Astrocyte of the cerebellum (primary cell): ENCODE results near the gene LARP7.
"Not testable (repeated sequence)": the region's sequence is repeated elsewhere in the genome, so short reads cannot be mapped to it uniquely, and the experiment has no call there.

ENCODE experiments used
- DNase-seq: peaks from one replicate; pipeline ENCODE4 v3.0.0-alpha.2; 2011; ENCODE audit warnings: low read depth
- H3K4me3 ChIP-seq: 2 replicates; pipeline ENCODE4 v1.5.1; 2011; ENCODE audit warnings: mild to moderate bottlenecking, low read depth, low read length, moderate library complexity
- CTCF ChIP-seq: IDR thresholded peaks from 2 replicates; pipeline ENCODE4 v1.5.1; 2012; ENCODE audit warnings: low read length, low read depth, moderate library complexity, mild to moderate bottlenecking; ENCODE audit errors: missing control alignments
- in situ Hi-C: cut with HindIII; loops from 2 replicates; pipeline ENCODE4 v1.10.0; 2017; ENCODE audit warnings: low sequenced_read_pairs

LARP7 gene

GRCh38 chr4:112604589-112604988 lies 32.4 kb upstream of the LARP7 start:
- H3K4me3 ChIP-seq = no peak overlapping the region
- DNase-seq = peak; percentile 57
- in situ Hi-C loops = no loop called here
- TF ChIP-seq CTCF = peak; percentile 68

GRCh38 chr4:112612814-112613213 lies 24.1 kb upstream of the LARP7 start:
- in situ Hi-C loops, H3K4me3 ChIP-seq, DNase-seq: not testable (repeated sequence)

- TF ChIP-seq CTCF = no peak
- in situ Hi-C loops = no loop called here
- H3K4me3 ChIP-seq = no peak overlapping the region
- no peak for DNase-seq
Observed at GRCh38 chr4:112616984-112617383, 20.0 kb upstream of the LARP7 start.

- in situ Hi-C loops = no loop called here
- no peak for DNase-seq
- no peak overlapping the region for H3K4me3 ChIP-seq
- no peak for TF ChIP-seq CTCF
Observed at GRCh38 chr4:112626228-112626627, 10.7 kb upstream of the LARP7 start.

GRCh38 chr4:112633477-112634235 lies 3.3 kb upstream of the LARP7 start:
- DNase-seq = no peak
- TF ChIP-seq CTCF = peak; percentile 41
- in situ Hi-C loops = no loop called here
- no peak overlapping the region for H3K4me3 ChIP-seq

- in situ Hi-C loops = no loop called here
- no peak for DNase-seq
- peak overlapping the region; percentile 65 for H3K4me3 ChIP-seq
Observed at GRCh38 chr4:112637552-112637866, 566 bp downstream of the LARP7 start.

More at GRCh38 chr4:112637552-112637866, 566 bp downstream of the LARP7 start:
- TF ChIP-seq CTCF = no peak
